ENCODE results near the gene ZNF662. TPM values are rescaled to one million over a fixed set of nuclear protein-coding genes. Genes with fewer than 3 reads are reported as not detected.
"Not testable (repeated sequence)": the region's sequence is repeated elsewhere in the genome, so short reads cannot be mapped to it uniquely, and the experiment has no call there.

ZNF662 gene
- total RNA-seq, 3 donors from 2014 or later (not counting 1 experiment from before 2014, with no cell fraction given), result 1.2 to 2.7 (median 1.7) TPM

GRCh38 chr3:42877881-42878280 is 28.1 kb upstream of the ZNF662 start:
- H3K36me3 ChIP-seq (ENCODE audit: control insufficient read depth, insufficient read depth, low read length), result no peaks in the 10 kb centered on the region
- WGBS (ENCODE audit: insufficient coverage), result 100% methylated on average over 1 of the region's 2 CpGs
- no peak overlapping the region for H3K4me3 ChIP-seq (ENCODE audit: low read length)
- H3K4me1 ChIP-seq (ENCODE audit: control insufficient read depth, insufficient read depth, low read length), result peaks cover 14% of the 10 kb centered on the region
- DNase-seq (no peak), ATAC-seq (no peak)
- peaks cover 0 to 3% of the 10 kb centered on the region in 2 donors for H3K27me3 Mint-ChIP-seq (ENCODE audit: low read depth in 2 of 2)
- no peak overlapping the region for H3K27ac Mint-ChIP-seq
- H3K4me3 Mint-ChIP-seq, result no peak overlapping the region
- H3K4me1 Mint-ChIP-seq, result peaks cover 12 to 22% of the 10 kb centered on the region in 2 donors
- H3K9me3 Mint-ChIP-seq, result no peaks in the 10 kb centered on the region
- TF ChIP-seq, protein P1, sequence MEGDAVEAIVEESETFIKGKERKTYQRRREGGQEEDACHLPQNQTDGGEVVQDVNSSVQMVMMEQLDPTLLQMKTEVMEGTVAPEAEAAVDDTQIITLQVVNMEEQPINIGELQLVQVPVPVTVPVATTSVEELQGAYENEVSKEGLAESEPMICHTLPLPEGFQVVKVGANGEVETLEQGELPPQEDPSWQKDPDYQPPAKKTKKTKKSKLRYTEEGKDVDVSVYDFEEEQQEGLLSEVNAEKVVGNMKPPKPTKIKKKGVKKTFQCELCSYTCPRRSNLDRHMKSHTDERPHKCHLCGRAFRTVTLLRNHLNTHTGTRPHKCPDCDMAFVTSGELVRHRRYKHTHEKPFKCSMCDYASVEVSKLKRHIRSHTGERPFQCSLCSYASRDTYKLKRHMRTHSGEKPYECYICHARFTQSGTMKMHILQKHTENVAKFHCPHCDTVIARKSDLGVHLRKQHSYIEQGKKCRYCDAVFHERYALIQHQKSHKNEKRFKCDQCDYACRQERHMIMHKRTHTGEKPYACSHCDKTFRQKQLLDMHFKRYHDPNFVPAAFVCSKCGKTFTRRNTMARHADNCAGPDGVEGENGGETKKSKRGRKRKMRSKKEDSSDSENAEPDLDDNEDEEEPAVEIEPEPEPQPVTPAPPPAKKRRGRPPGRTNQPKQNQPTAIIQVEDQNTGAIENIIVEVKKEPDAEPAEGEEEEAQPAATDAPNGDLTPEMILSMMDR (IDR thresholded peaks at IDR 0.05), result no peak
- H3K9me3 ChIP-seq (ENCODE audit: control insufficient read depth, insufficient read depth, low read length), result no peaks in the 10 kb centered on the region
- intact Hi-C loops (cut with micrococcal nuclease), result no loop called here
- no peak overlapping the region for H3K27ac ChIP-seq (ENCODE audit: low read length)
- H3K36me3 Mint-ChIP-seq, result no peaks in the 10 kb centered on the region
- no peaks in the 10 kb centered on the region for H3K27me3 ChIP-seq (ENCODE audit: control insufficient read depth, insufficient read depth, low read length)

- Mint-ChIP-seq H3K4me1 (peaks cover 7 to 17% of the 10 kb centered on the region in 2 donors), H3K9me3 (no peaks in the 10 kb centered on the region), H3K4me3 (peak overlapping the region; percentile 86), H3K36me3 (no peaks in the 10 kb centered on the region), H3K27ac (peak overlapping the region; percentile 7 to 89), H3K27me3 (ENCODE audit: low read depth in 2 of 2) (no peaks in the 10 kb centered on the region)
- Histone ChIP-seq H3K36me3 (ENCODE audit: control insufficient read depth, insufficient read depth, low read length) (no peaks in the 10 kb centered on the region), H3K4me3 (ENCODE audit: low read length) (peak overlapping the region; percentile 40), H3K27me3 (ENCODE audit: control insufficient read depth, insufficient read depth, low read length) (no peaks in the 10 kb centered on the region), H3K27ac (ENCODE audit: low read length) (no peak overlapping the region), H3K9me3 (ENCODE audit: control insufficient read depth, insufficient read depth, low read length) (no peaks in the 10 kb centered on the region), H3K4me1 (ENCODE audit: control insufficient read depth, insufficient read depth, low read length) (peaks cover 14% of the 10 kb centered on the region)
- TF ChIP-seq, protein P1 (IDR thresholded peaks at IDR 0.05), result no peak
- ATAC-seq (no peak), DNase-seq (no peak)
- intact Hi-C loops (cut with micrococcal nuclease), result no loop called here
- 83% methylated on average over 9 of the region's 9 CpGs for WGBS (ENCODE audit: insufficient coverage)
Measured at GRCh38 chr3:42880183-42880582, 25.8 kb upstream of the ZNF662 start.

GRCh38 chr3:42880601-42881451 is 25.1 kb upstream of the ZNF662 start:
- H3K4me3 ChIP-seq (ENCODE audit: low read length), result peak overlapping the region; percentile 40
- H3K9me3 ChIP-seq (ENCODE audit: control insufficient read depth, insufficient read depth, low read length), result no peaks in the 10 kb centered on the region
- intact Hi-C loops (cut with micrococcal nuclease), result loop anchor here (1.0 kb wide), 3 partner anchors 50 to 100 kb away; partner anchors contain the start of gene HIGD1A
- H3K27ac ChIP-seq (ENCODE audit: low read length), result peak overlapping the region; percentile 1
- Mint-ChIP-seq H3K4me3 (peak overlapping the region; percentile 86), H3K4me1 (peaks cover 7 to 17% of the 10 kb centered on the region in 2 donors), H3K27me3 (ENCODE audit: low read depth in 2 of 2) (no peaks in the 10 kb centered on the region), H3K27ac (peak overlapping the region; percentile 76 to 89), H3K36me3 (no peaks in the 10 kb centered on the region), H3K9me3 (no peaks in the 10 kb centered on the region)
- TF ChIP-seq, protein P1 (IDR thresholded peaks at IDR 0.05), result peak; percentile 92
- DNase-seq, result peak; percentile 71 to 95
- 3% methylated on average over 61 of the region's 61 CpGs for WGBS (ENCODE audit: insufficient coverage)
- no peaks in the 10 kb centered on the region for H3K36me3 ChIP-seq (ENCODE audit: control insufficient read depth, insufficient read depth, low read length)
- H3K27me3 ChIP-seq (ENCODE audit: control insufficient read depth, insufficient read depth, low read length), result no peaks in the 10 kb centered on the region
- peaks cover 14% of the 10 kb centered on the region for H3K4me1 ChIP-seq (ENCODE audit: control insufficient read depth, insufficient read depth, low read length)
- ATAC-seq, result peak; percentile 96 to 98 (median 98)

- WGBS (ENCODE audit: insufficient coverage), result 86% methylated on average over 4 of the region's 6 CpGs
- H3K36me3 Mint-ChIP-seq; H3K9me3 Mint-ChIP-seq; H3K27me3 ChIP-seq (ENCODE audit: control insufficient read depth, insufficient read depth, low read length); H3K4me3 ChIP-seq (ENCODE audit: low read length); ATAC-seq; H3K36me3 ChIP-seq (ENCODE audit: control insufficient read depth, insufficient read depth, low read length); H3K27ac Mint-ChIP-seq; DNase-seq; intact Hi-C loops (cut with micrococcal nuclease); H3K9me3 ChIP-seq (ENCODE audit: control insufficient read depth, insufficient read depth, low read length); H3K4me3 Mint-ChIP-seq; H3K27ac ChIP-seq (ENCODE audit: low read length): not testable (repeated sequence)
- peaks cover 14% of the 10 kb centered on the region for H3K4me1 ChIP-seq (ENCODE audit: control insufficient read depth, insufficient read depth, low read length)
- Mint-ChIP-seq H3K27me3 (ENCODE audit: low read depth in 2 of 2) (peaks cover 3 to 14% of the 10 kb centered on the region in 2 donors), H3K4me1 (peaks cover 7 to 17% of the 10 kb centered on the region in 2 donors)
Measured at GRCh38 chr3:42883251-42883930, 22.6 kb upstream of the ZNF662 start.
